ENCODE data around the gene CACNA1I.
"Not testable (repeated sequence)": the region's sequence is repeated elsewhere in the genome, so short reads cannot be mapped to it uniquely, and the experiment has no call there.

CACNA1I gene

DNA sequence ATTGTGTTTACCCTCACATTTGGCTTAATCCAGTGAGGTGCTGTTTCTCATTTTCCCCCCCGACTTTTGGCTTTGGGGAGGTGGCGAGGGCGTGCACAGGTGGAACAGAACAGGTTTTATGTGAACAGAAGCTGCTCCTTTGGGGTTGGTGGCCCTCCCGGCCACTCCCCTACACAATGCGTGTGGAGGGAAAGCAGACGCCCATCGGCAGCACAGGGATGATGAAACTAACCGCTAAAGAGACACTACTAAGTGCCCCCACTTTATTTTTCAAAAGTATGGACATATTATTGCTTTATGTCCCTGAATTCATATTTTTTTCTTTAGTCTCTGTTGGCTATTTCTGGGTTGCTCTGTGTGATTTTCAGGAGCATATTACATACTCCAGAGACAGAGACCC, 162.1 kb downstream of the CACNA1I start:
- Histone ChIP-seq H3K4me3 (ENCODE audit: low read length) (no peak overlapping the region), H3K4me1 (ENCODE audit: control insufficient read depth, insufficient read depth, low read length) (no peaks in the 10 kb centered on the region), H3K9me3 (ENCODE audit: control insufficient read depth, low read length) (no peaks in the 10 kb centered on the region), H3K27me3 (ENCODE audit: control insufficient read depth, insufficient read depth, low read length) (peaks cover 7% of the 10 kb centered on the region), H3K9ac (ENCODE audit: low read length) (no peak overlapping the region), H3K36me3 (ENCODE audit: control insufficient read depth, insufficient read depth, low read length) (no peaks in the 10 kb centered on the region)

DNA sequence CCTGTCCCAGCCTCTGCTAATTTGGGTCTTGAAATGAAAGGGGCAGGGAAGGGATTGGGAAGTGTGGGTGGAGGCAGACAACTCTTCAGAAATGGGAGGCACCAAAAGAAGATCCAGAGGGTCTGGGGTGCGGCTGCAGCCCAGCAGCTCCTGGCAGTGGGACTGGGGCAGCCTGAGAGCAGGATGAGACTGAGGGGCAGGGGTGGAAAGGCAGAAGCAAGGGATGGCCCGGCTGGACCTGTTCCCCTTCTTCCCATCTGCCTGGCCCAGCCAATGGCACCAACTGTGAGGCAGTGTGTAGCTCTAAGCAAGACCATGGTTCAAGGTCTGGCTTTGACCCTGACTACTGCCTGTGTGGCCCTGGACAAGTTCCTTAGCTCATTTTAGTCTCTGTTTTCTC, 162.6 kb downstream of the CACNA1I start:
- Histone ChIP-seq H3K9ac (ENCODE audit: low read length) (no peak overlapping the region), H3K27me3 (ENCODE audit: control insufficient read depth, insufficient read depth, low read length) (peaks cover 7% of the 10 kb centered on the region), H3K9me3 (ENCODE audit: control insufficient read depth, low read length) (no peaks in the 10 kb centered on the region), H3K4me3 (ENCODE audit: low read length) (no peak overlapping the region), H3K36me3 (ENCODE audit: control insufficient read depth, insufficient read depth, low read length) (no peaks in the 10 kb centered on the region), H3K4me1 (ENCODE audit: control insufficient read depth, insufficient read depth, low read length) (no peaks in the 10 kb centered on the region)

DNA sequence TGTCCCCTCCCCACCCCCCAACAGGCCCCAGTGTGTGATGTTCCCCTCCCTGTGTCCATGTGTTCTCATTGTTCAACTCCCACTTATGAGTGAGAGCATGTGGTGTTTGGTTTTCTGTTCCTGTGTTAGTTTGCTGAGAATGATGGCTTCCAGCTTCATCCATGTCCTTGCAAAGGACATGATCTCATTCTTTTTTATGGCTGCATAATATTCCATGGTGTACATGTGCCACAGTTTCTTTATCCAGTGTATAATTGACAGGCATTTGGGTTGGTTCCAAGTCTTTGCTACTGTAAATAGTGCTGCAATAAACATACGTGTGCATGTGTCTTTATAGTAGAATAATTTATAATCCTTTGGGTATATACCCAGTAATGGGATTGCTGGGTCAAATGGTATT, 163.5 kb downstream of the CACNA1I start:
- not testable (repeated sequence) for H3K4me3 ChIP-seq (ENCODE audit: low read length); H3K4me1 ChIP-seq (ENCODE audit: control insufficient read depth, insufficient read depth, low read length); H3K27me3 ChIP-seq (ENCODE audit: control insufficient read depth, insufficient read depth, low read length)

GRCh38 chr22:39734866-39735265, 164.3 kb downstream of the CACNA1I start:
- Histone ChIP-seq H3K4me3 (ENCODE audit: low read length) (no peak overlapping the region), H3K36me3 (ENCODE audit: control insufficient read depth, insufficient read depth, low read length) (no peaks in the 10 kb centered on the region), H3K9me3 (ENCODE audit: control insufficient read depth, low read length) (no peaks in the 10 kb centered on the region), H3K4me1 (ENCODE audit: control insufficient read depth, insufficient read depth, low read length) (no peaks in the 10 kb centered on the region), H3K27me3 (ENCODE audit: control insufficient read depth, insufficient read depth, low read length) (peaks cover 7% of the 10 kb centered on the region), H3K9ac (ENCODE audit: low read length) (no peak overlapping the region)

More for the DNA sequence above, 163.5 kb downstream of the CACNA1I start:
- not testable (repeated sequence) for H3K36me3 ChIP-seq (ENCODE audit: control insufficient read depth, insufficient read depth, low read length); H3K9me3 ChIP-seq (ENCODE audit: control insufficient read depth, low read length); H3K9ac ChIP-seq (ENCODE audit: low read length)

DNA sequence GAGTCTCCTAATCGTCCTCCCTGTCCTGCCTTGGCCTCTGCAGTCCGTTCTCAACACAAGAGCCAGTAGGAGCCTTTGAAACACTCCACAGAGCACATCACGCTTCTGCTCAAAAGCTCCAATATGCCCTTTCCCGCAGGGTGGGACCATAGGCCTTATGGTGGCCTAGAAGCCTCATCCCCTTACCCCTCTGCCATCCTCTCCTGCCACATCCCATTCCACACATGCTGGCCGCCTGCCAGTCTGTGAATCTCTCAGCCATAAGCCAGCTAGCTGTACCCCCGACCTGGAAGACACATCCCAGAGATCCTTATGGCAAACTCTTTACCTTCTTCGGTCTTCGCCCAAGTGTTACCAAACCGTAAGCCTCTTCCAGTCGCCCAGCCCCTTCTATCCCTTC, 165.2 kb downstream of the CACNA1I start:
- Histone ChIP-seq H3K4me3 (ENCODE audit: low read length) (no peak overlapping the region), H3K9me3 (ENCODE audit: control insufficient read depth, low read length) (no peaks in the 10 kb centered on the region), H3K9ac (ENCODE audit: low read length) (no peak overlapping the region), H3K36me3 (ENCODE audit: control insufficient read depth, insufficient read depth, low read length) (no peaks in the 10 kb centered on the region), H3K27me3 (ENCODE audit: control insufficient read depth, insufficient read depth, low read length) (peaks cover 7% of the 10 kb centered on the region), H3K4me1 (ENCODE audit: control insufficient read depth, insufficient read depth, low read length) (no peaks in the 10 kb centered on the region)

GRCh38 chr22:39738746-39739145, 168.2 kb downstream of the CACNA1I start:
- no peaks in the 10 kb centered on the region for H3K36me3 ChIP-seq (ENCODE audit: control insufficient read depth, insufficient read depth, low read length)
- H3K9me3 ChIP-seq (ENCODE audit: control insufficient read depth, low read length) = no peaks in the 10 kb centered on the region
- peaks cover 2% of the 10 kb centered on the region for H3K27me3 ChIP-seq (ENCODE audit: control insufficient read depth, insufficient read depth, low read length)
- H3K4me3 ChIP-seq (ENCODE audit: low read length) = no peak overlapping the region
- no peak overlapping the region for H3K9ac ChIP-seq (ENCODE audit: low read length)
- H3K4me1 ChIP-seq (ENCODE audit: control insufficient read depth, insufficient read depth, low read length) = no peaks in the 10 kb centered on the region

Data from mucosa of stomach (tissue), 1 donor.